H9 (cell line): ENCODE data around the gene CNOT6. TPM values are rescaled to one million over a fixed set of nuclear protein-coding genes. Genes with fewer than 3 reads are reported as not detected.
A peak's percentile ranks its signal among the peaks of the same experiment; 100 is the strongest.

Experiments
- DNase-seq: peaks from one replicate; pipeline ENCODE4 v3.0.0-alpha.2; 2017
- H2AFZ ChIP-seq: one replicate; pipeline ENCODE4 v1.6.1; 2013; ENCODE audit warnings: mild to moderate bottlenecking, low read length, control low read depth, moderate library complexity
- H2AK5ac ChIP-seq: 2 replicates; pipeline ENCODE4 v1.6.1; 2013; ENCODE audit warnings: low read length, control low read depth, mixed read lengths; ENCODE audit not compliant: insufficient read length
- H2BK120ac ChIP-seq: one replicate; pipeline ENCODE4 v1.6.1; 2013; ENCODE audit warnings: low read depth, mild to moderate bottlenecking, low read length, control low read depth, inconsistent platforms; ENCODE audit not compliant: poor library complexity, severe bottlenecking
- H2BK12ac ChIP-seq: 2 replicates; pipeline ENCODE4 v1.6.1; 2013; ENCODE audit warnings: low read length, control low read depth, mixed read lengths, low read depth; ENCODE audit not compliant: insufficient read length
- H2BK15ac ChIP-seq: 2 replicates; pipeline ENCODE4 v1.6.1; 2013; ENCODE audit warnings: low read depth, low read length, control low read depth
- H2BK20ac ChIP-seq: one replicate; pipeline ENCODE4 v1.6.1; 2013; ENCODE audit warnings: low read depth, mild to moderate bottlenecking, low read length, control low read depth, inconsistent platforms; ENCODE audit not compliant: poor library complexity, severe bottlenecking
- H2BK5ac ChIP-seq: 2 replicates; pipeline ENCODE4 v1.6.1; 2013; ENCODE audit warnings: low read length, control low read depth, mixed read lengths; ENCODE audit not compliant: insufficient read length
- H3K14ac ChIP-seq: 2 replicates; pipeline ENCODE4 v1.6.1; 2013; ENCODE audit warnings: low read length, control low read depth; ENCODE audit not compliant: insufficient read depth
- H3K18ac ChIP-seq: 2 replicates; pipeline ENCODE4 v1.6.1; 2013; ENCODE audit warnings: low read depth, mild to moderate bottlenecking, mixed read lengths, low read length, control low read depth; ENCODE audit not compliant: insufficient read length
- H3K23ac ChIP-seq: 2 replicates; pipeline ENCODE4 v1.6.1; 2013; ENCODE audit warnings: low read length, control low read depth, mixed read lengths, low read depth; ENCODE audit not compliant: insufficient read length
- H3K23me2 ChIP-seq: 2 replicates; pipeline ENCODE4 v1.6.1; 2013; ENCODE audit warnings: low read depth, mild to moderate bottlenecking, mixed read lengths, low read length, control low read depth; ENCODE audit not compliant: insufficient read length, poor library complexity, severe bottlenecking
- H3K27ac ChIP-seq: 2 replicates; pipeline ENCODE4 v1.5.1; 2013; ENCODE audit warnings: low read length, control low read depth, mixed read lengths, low read depth; ENCODE audit not compliant: insufficient read length
- H3K27me3 ChIP-seq: 2 replicates; pipeline ENCODE4 v1.6.1; 2013; ENCODE audit warnings: low read length, control low read depth, inconsistent platforms; ENCODE audit not compliant: insufficient read depth
- H3K4ac ChIP-seq: 2 replicates; pipeline ENCODE4 v1.6.1; 2013; ENCODE audit warnings: low read depth, mild to moderate bottlenecking, control low read depth, inconsistent platforms, low read length, moderate library complexity
- H3K4me1 ChIP-seq: 2 replicates; pipeline ENCODE4 v1.6.1; 2013; ENCODE audit warnings: low read length, control low read depth, inconsistent platforms; ENCODE audit not compliant: insufficient read depth
- H3K4me2 ChIP-seq: 2 replicates; pipeline ENCODE4 v1.6.1; 2013; ENCODE audit warnings: low read length, control low read depth, mixed read lengths; ENCODE audit not compliant: insufficient read length, insufficient read depth
- H3K56ac ChIP-seq: 2 replicates; pipeline ENCODE4 v1.6.1; 2013; ENCODE audit warnings: low read depth, mild to moderate bottlenecking, mixed read lengths, low read length, control low read depth; ENCODE audit not compliant: insufficient read length
- H3K79me1 ChIP-seq: 2 replicates; pipeline ENCODE4 v1.6.1; 2013; ENCODE audit warnings: low read depth, mild to moderate bottlenecking, moderate library complexity, low read length, control low read depth, inconsistent platforms; ENCODE audit not compliant: insufficient read depth, poor library complexity, severe bottlenecking
- H3K79me2 ChIP-seq: 2 replicates; pipeline ENCODE4 v1.6.1; 2013; ENCODE audit warnings: low read length, control low read depth, inconsistent platforms; ENCODE audit not compliant: insufficient read depth
- H3K9ac ChIP-seq: 2 replicates; pipeline ENCODE4 v1.6.1; 2013; ENCODE audit warnings: low read length, control low read depth, mixed read lengths; ENCODE audit not compliant: insufficient read length; ENCODE audit errors: extremely low read depth
- H3K9me3 ChIP-seq: one replicate; pipeline ENCODE4 v1.6.1; 2013; ENCODE audit warnings: low read depth, low read length, inconsistent platforms; ENCODE audit not compliant: control insufficient read depth
- H3T11ph ChIP-seq: one replicate; pipeline ENCODE4 v1.6.1; 2013; ENCODE audit warnings: mild to moderate bottlenecking, low read length, control low read depth, inconsistent platforms
- H4K20me1 ChIP-seq: one replicate; pipeline ENCODE4 v1.6.1; 2013; ENCODE audit not compliant: control insufficient read depth, insufficient read length, insufficient read depth
- H4K5ac ChIP-seq: 2 replicates; pipeline ENCODE4 v1.6.1; 2013; ENCODE audit warnings: low read depth, mild to moderate bottlenecking, mixed read lengths, low read length, control low read depth; ENCODE audit not compliant: insufficient read length
- H4K8ac ChIP-seq: replicated peaks from 2 replicates; pipeline ENCODE4 v1.6.1; 2013; ENCODE audit warnings: low read length, control low read depth, mixed read lengths, low read depth; ENCODE audit not compliant: insufficient read length
- H4K91ac ChIP-seq: 2 replicates; pipeline ENCODE4 v1.6.1; 2013; ENCODE audit warnings: low read depth, mild to moderate bottlenecking, moderate library complexity, mixed read lengths, low read length, control low read depth; ENCODE audit not compliant: insufficient read length
- H3K27ac Mint-ChIP-seq, 3 experiments: 2 replicates in 2 of 3; 3 replicates in 1 of 3; pipeline ENCODE4 v1.8.0; 2020 to 2021; ENCODE audit warnings: mixed read lengths in 3 of 3, mild to moderate bottlenecking in 1 of 3, moderate library complexity in 1 of 3
- H3K27me3 Mint-ChIP-seq: 2 replicates; pipeline ENCODE4 v1.8.0; 2021; ENCODE audit warnings: low read depth, mild to moderate bottlenecking, moderate library complexity, mixed read lengths
- H3K36me3 Mint-ChIP-seq, 3 experiments: 2 replicates in 2 of 3; 3 replicates in 1 of 3; pipeline ENCODE4 v1.8.0; 2020 to 2021; ENCODE audit warnings: low read depth in 3 of 3, mixed read lengths in 3 of 3; ENCODE audit not compliant: insufficient read depth in 1 of 3
- H3K4me1 Mint-ChIP-seq, 2 experiments: 2 replicates each; pipeline ENCODE4 v1.8.0; 2020; ENCODE audit warnings: mixed read lengths in 2 of 2
- H3K4me3 Mint-ChIP-seq, 2 experiments: 2 replicates in 1 of 2; 3 replicates in 1 of 2; pipeline ENCODE4 v1.8.0; 2020 to 2021; ENCODE audit warnings: mild to moderate bottlenecking in 2 of 2, mixed read lengths in 2 of 2, moderate library complexity in 1 of 2
- H3K9me3 Mint-ChIP-seq, 2 experiments: 2 replicates in 1 of 2; 3 replicates in 1 of 2; pipeline ENCODE4 v1.8.0; 2020; ENCODE audit warnings: mild to moderate bottlenecking in 2 of 2, mixed read lengths in 2 of 2, moderate library complexity in 1 of 2
- CTCF ChIP-seq: fragments of 200-600 bp; sonication (generic); conservative IDR thresholded peaks from 3 replicates; pipeline ENCODE4 v1.8.0; 2021; ENCODE audit warnings: antibody characterized with exemption, mild to moderate bottlenecking
- WGBS: extraction: QIAGEN DNeasy Blood & Tissue Kit; methylation state at CpG from one replicate; pipeline ENCODE4 v1.1.7; 2013; ENCODE audit warnings: missing lambda C conversion rate, low lambda C conversion rate, mixed read lengths; ENCODE audit not compliant: insufficient read length; ENCODE audit errors: extremely low coverage; 5-methylcytosine and 5-hydroxymethylcytosine counted together
- total RNA-seq: library from RNA; stranded (reverse); gene quantifications from 2 replicates; pipeline ENCODE4 v1.2.1, GENCODE V29; 2021

The CNOT6 gene
- total RNA-seq, 1 experiment from 2014 or later: 45.0 TPM

- Mint-ChIP-seq H3K9me3 (no peaks in the 10 kb centered on the region; a peak in 1 of 5 replicates), H3K27ac (peak overlapping the region in 1 of 3 experiments; percentile 33; a peak in 3 of 7 replicates), H3K27me3 (no peaks in the 10 kb centered on the region), H3K4me1 (peaks cover 0 to 4% of the 10 kb centered on the region in 2 experiments; a peak in 1 of 4 replicates), H3K4me3 (no peak overlapping the region), H3K36me3 (peaks cover 36 to 70% (median 64%) of the 10 kb centered on the region in 3 experiments; a peak in 6 of 7 replicates)
- Histone ChIP-seq H2BK20ac (no peak overlapping the region), H3K27ac (no peak overlapping the region), H3K79me2 (peaks cover 11% of the 10 kb centered on the region; the same call in 1 of the 2 replicates), H2BK12ac (no peak overlapping the region), H3T11ph (no peak overlapping the region), H2BK120ac (no peak overlapping the region), H3K14ac (no peak overlapping the region), H3K23ac (no peak overlapping the region), H2AFZ (no peak overlapping the region), H3K18ac (no peak overlapping the region), H4K20me1 (peaks cover 3% of the 10 kb centered on the region), H3K9ac (no peak overlapping the region), H4K5ac (no peak overlapping the region), H3K9me3 (no peaks in the 10 kb centered on the region), H2AK5ac (no peak overlapping the region), H4K8ac (no peak overlapping the region), H2BK5ac (no peak overlapping the region), H3K79me1 (no peaks in the 10 kb centered on the region), H3K56ac (no peak overlapping the region), H3K4ac (no peak overlapping the region), H4K91ac (no peak overlapping the region), H3K27me3 (no peaks in the 10 kb centered on the region), H3K23me2 (no peaks in the 10 kb centered on the region), H2BK15ac (no peak overlapping the region), H3K4me2 (no peak overlapping the region), H3K4me1 (no peaks in the 10 kb centered on the region)
- peak; percentile 49; the same call in 2 of the 3 replicates for TF ChIP-seq CTCF
- WGBS: no CpG with 5 or more reads among the region's 9 CpGs
- peak; percentile 38 for DNase-seq
These were observed 47.5 kb downstream of the CNOT6 start for GRCh38 chr5:180541710-180542109.
